ENCODE measurements around the gene MTARC2. TPM values are rescaled to one million over a fixed set of nuclear protein-coding genes. Genes with fewer than 3 reads are reported as not detected.
"Not testable (repeated sequence)": the region's sequence is repeated elsewhere in the genome, so short reads cannot be mapped to it uniquely, and the experiment has no call there.

Gene MTARC2
- 3.0 TPM for total RNA-seq

- ATAC-seq: peak; percentile 77
These were observed at the start of gene MTARC2 for GRCh38 chr1:220748089-220748934. Gene MTARC2, plus strand, starts transcription at chr1:220748322. Its CDS starts 210 bp downstream, at chr1:220748532.

GRCh38 chr1:220698607-220699016, 49.5 kb upstream of the MTARC2 start:
- ATAC-seq: no peak

GRCh38 chr1:220699044-220699443, 49.1 kb upstream of the MTARC2 start:
- no peak for ATAC-seq

GRCh38 chr1:220700556-220701179, 47.5 kb upstream of the MTARC2 start:
- peak; percentile 45 for ATAC-seq

GRCh38 chr1:220701974-220702373, 46.1 kb upstream of the MTARC2 start:
- no peak for ATAC-seq

- ATAC-seq: no peak
These were observed 45.3 kb upstream of the MTARC2 start for GRCh38 chr1:220702733-220703270.

- no peak for ATAC-seq
These were observed 44.8 kb upstream of the MTARC2 start for GRCh38 chr1:220703305-220703704.

GRCh38 chr1:220705782-220706181, 42.3 kb upstream of the MTARC2 start:
- ATAC-seq: no peak

GRCh38 chr1:220706480-220706879, 41.6 kb upstream of the MTARC2 start:
- ATAC-seq: no peak

- no peak for ATAC-seq
These were observed 41.0 kb upstream of the MTARC2 start for GRCh38 chr1:220707160-220707559.

- no peak for ATAC-seq
These were observed 39.9 kb upstream of the MTARC2 start for GRCh38 chr1:220708244-220708643.

GRCh38 chr1:220708936-220709801, 39.0 kb upstream of the MTARC2 start:
- no peak for ATAC-seq

GRCh38 chr1:220710333-220710732, 37.8 kb upstream of the MTARC2 start:
- ATAC-seq: no peak

- no peak for ATAC-seq
These were observed 36.9 kb upstream of the MTARC2 start for GRCh38 chr1:220711056-220711809.

- ATAC-seq: not testable (repeated sequence)
These were observed 32.1 kb upstream of the MTARC2 start for GRCh38 chr1:220715986-220716385.

GRCh38 chr1:220717800-220718640, 30.1 kb upstream of the MTARC2 start:
- no peak for ATAC-seq

GRCh38 chr1:220721266-220721665, 26.9 kb upstream of the MTARC2 start:
- not testable (repeated sequence) for ATAC-seq

GRCh38 chr1:220726634-220727033, 21.5 kb upstream of the MTARC2 start:
- no peak for ATAC-seq

GRCh38 chr1:220727519-220727918, 20.6 kb upstream of the MTARC2 start:
- ATAC-seq: no peak

GRCh38 chr1:220730486-220730885, 17.6 kb upstream of the MTARC2 start:
- ATAC-seq: no peak

- no peak for ATAC-seq
These were observed 16.0 kb upstream of the MTARC2 start for GRCh38 chr1:220732137-220732536.
